GM06990 (cell line): Measurements from ENCODE around the gene LAMC1.

Experiments used
- DNase-seq: peaks from one replicate; pipeline ENCODE4 v3.0.0-alpha.2; 2011; ENCODE audit not compliant: insufficient read length; ENCODE audit errors: extremely low read depth
- H3K27me3 ChIP-seq: replicated peaks from 2 replicates; pipeline ENCODE4 v1.6.0; 2011; ENCODE audit warnings: low read length; ENCODE audit not compliant: control insufficient read depth, insufficient read depth
- H3K36me3 ChIP-seq: 2 replicates; pipeline ENCODE4 v1.5.1; 2011; ENCODE audit warnings: low read length; ENCODE audit not compliant: control insufficient read depth, insufficient read depth
- H3K4me3 ChIP-seq: replicated peaks from 2 replicates; pipeline ENCODE4 v1.5.1; 2011; ENCODE audit warnings: low read depth, mild to moderate bottlenecking, control low read depth, low read length
- CTCF ChIP-seq: IDR thresholded peaks from 2 replicates; pipeline ENCODE4 v1.5.1; 2011; ENCODE audit warnings: low read length, control low read depth, mild to moderate bottlenecking, inconsistent platforms; ENCODE audit not compliant: insufficient read depth, poor library complexity, severe bottlenecking

LAMC1 gene

GRCh38 chr1:183096894-183097293 lies 73.7 kb downstream of the LAMC1 start:
- DNase-seq = no peak
- H3K36me3 ChIP-seq = no peaks in the 10 kb centered on the region
- no peak for TF ChIP-seq CTCF

GRCh38 chr1:183097438-183098051 lies 74.3 kb downstream of the LAMC1 start:
- Histone ChIP-seq H3K27me3 (no peaks in the 10 kb centered on the region), H3K36me3 (no peaks in the 10 kb centered on the region), H3K4me3 (no peak overlapping the region)
- no peak for DNase-seq
- TF ChIP-seq CTCF = no peak

More at GRCh38 chr1:183096894-183097293, 73.7 kb downstream of the LAMC1 start:
- H3K4me3 ChIP-seq = no peak overlapping the region
- H3K27me3 ChIP-seq = no peaks in the 10 kb centered on the region

- no peak for DNase-seq
- H3K4me3 ChIP-seq = no peak overlapping the region
- no peak for TF ChIP-seq CTCF
- no peaks in the 10 kb centered on the region for H3K36me3 ChIP-seq
- no peaks in the 10 kb centered on the region for H3K27me3 ChIP-seq
Observed at GRCh38 chr1:183098317-183098716, 75.1 kb downstream of the LAMC1 start.

GRCh38 chr1:183100361-183100974 lies 77.2 kb downstream of the LAMC1 start:
- DNase-seq = no peak
- Histone ChIP-seq H3K27me3 (no peaks in the 10 kb centered on the region), H3K36me3 (no peaks in the 10 kb centered on the region; the same call in 1 of the 2 replicates), H3K4me3 (no peak overlapping the region)
- no peak for TF ChIP-seq CTCF

- Histone ChIP-seq H3K36me3 (no peaks in the 10 kb centered on the region; the same call in 1 of the 2 replicates), H3K4me3 (no peak overlapping the region)
- no peak for DNase-seq
Observed at GRCh38 chr1:183101081-183101480, 77.9 kb downstream of the LAMC1 start.

More at GRCh38 chr1:183101081-183101480, 77.9 kb downstream of the LAMC1 start:
- H3K27me3 ChIP-seq = no peaks in the 10 kb centered on the region
- no peak for TF ChIP-seq CTCF
